ENCODE measurements around the gene FAM168B. TPM values are rescaled to one million over a fixed set of nuclear protein-coding genes. Genes with fewer than 3 reads are reported as not detected.

FAM168B gene
- total RNA-seq, 1 experiment from 2014 or later = 111 TPM

DNA sequence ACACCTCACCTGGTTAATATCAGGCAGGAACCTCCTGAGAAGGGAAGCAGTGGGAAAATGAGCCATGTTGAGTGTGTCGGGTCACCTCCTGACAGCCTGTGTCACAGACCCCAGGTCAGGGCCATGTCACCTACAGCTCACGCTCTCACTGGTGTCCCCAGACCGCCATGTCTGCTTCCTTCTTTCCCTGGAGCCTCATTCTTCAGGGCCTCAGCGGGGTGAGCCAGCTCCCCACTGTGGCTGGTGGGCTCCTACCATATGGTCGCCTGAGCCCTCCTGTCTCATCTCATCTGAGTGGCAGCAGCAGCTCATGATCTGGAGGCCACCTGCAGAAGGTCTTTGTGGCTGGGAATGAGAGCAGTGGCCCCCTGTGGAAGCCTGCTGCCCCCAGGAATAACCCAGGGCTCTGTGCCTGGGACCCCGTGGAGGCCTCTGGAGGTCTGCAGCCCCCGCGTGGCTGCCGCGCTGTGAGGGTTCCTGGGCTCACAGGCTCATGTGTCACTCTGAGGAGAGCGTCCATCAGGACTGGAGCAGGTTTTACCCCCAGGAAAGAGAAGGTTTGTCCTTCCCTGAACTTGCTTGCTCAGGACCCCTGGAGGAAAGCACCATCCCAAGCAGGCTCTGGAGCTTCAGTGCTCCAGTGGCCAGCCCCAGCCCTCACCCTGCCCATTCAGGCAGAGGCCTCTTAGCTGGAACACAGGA is 56.4 kb downstream of the FAM168B start:
- no peak overlapping the region for H3K27ac Mint-ChIP-seq (ENCODE audit: unreplicated experiment)
- TF ChIP-seq, protein P1, sequence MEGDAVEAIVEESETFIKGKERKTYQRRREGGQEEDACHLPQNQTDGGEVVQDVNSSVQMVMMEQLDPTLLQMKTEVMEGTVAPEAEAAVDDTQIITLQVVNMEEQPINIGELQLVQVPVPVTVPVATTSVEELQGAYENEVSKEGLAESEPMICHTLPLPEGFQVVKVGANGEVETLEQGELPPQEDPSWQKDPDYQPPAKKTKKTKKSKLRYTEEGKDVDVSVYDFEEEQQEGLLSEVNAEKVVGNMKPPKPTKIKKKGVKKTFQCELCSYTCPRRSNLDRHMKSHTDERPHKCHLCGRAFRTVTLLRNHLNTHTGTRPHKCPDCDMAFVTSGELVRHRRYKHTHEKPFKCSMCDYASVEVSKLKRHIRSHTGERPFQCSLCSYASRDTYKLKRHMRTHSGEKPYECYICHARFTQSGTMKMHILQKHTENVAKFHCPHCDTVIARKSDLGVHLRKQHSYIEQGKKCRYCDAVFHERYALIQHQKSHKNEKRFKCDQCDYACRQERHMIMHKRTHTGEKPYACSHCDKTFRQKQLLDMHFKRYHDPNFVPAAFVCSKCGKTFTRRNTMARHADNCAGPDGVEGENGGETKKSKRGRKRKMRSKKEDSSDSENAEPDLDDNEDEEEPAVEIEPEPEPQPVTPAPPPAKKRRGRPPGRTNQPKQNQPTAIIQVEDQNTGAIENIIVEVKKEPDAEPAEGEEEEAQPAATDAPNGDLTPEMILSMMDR (IDR thresholded peaks at IDR 0.05; ENCODE audit: unreplicated experiment) = no peak
- H3K27me3 Mint-ChIP-seq (ENCODE audit: unreplicated experiment) = no peaks in the 10 kb centered on the region
- BruUV-seq (replicated peaks) = no TSS peak
- no peak overlapping the region for H3K4me3 Mint-ChIP-seq (ENCODE audit: low read depth, unreplicated experiment)
- no peaks in the 10 kb centered on the region for H3K9me3 Mint-ChIP-seq (ENCODE audit: low read depth, unreplicated experiment)
- no peak for DNase-seq
- H3K4me1 Mint-ChIP-seq (ENCODE audit: low read depth, unreplicated experiment) = no peaks in the 10 kb centered on the region
- CTCF ChIA-PET = no interaction called here
- H3K36me3 Mint-ChIP-seq (ENCODE audit: insufficient read depth, unreplicated experiment) = peaks cover 5% of the 10 kb centered on the region
- intact Hi-C loops (cut with micrococcal nuclease; ENCODE audit: unreplicated experiment) = no loop called here

DNA sequence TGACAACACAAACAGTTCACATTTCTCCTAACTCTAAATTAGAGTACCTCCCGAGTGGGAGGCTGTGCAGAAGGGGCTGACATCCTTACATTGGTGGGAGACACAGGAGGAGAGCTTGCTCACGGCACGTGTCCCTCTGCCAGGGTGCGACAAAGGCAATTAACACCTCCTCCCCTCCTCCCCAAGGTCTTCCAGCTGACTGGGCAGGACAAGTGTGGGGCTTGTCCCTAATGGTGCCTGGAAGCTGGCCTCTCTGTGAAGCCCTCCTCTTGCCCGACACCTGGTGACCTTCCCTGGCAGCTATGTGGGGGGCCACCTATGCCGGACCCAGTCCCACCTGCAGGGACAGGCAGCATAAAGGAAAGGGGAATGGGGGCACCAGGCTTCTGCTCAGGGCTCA is 57.0 kb downstream of the FAM168B start:
- no peak for DNase-seq
- Mint-ChIP-seq H3K4me3 (ENCODE audit: low read depth, unreplicated experiment) (no peak overlapping the region), H3K27ac (ENCODE audit: unreplicated experiment) (no peak overlapping the region), H3K4me1 (ENCODE audit: low read depth, unreplicated experiment) (no peaks in the 10 kb centered on the region), H3K36me3 (ENCODE audit: insufficient read depth, unreplicated experiment) (peaks cover 5% of the 10 kb centered on the region), H3K9me3 (ENCODE audit: low read depth, unreplicated experiment) (no peaks in the 10 kb centered on the region), H3K27me3 (ENCODE audit: unreplicated experiment) (no peaks in the 10 kb centered on the region)
- TF ChIP-seq, protein P1 (IDR thresholded peaks at IDR 0.05; ENCODE audit: unreplicated experiment) = no peak
- intact Hi-C loops (cut with micrococcal nuclease; ENCODE audit: unreplicated experiment) = no loop called here
- no TSS peak for BruUV-seq (replicated peaks)
- CTCF ChIA-PET = no interaction called here

DNA sequence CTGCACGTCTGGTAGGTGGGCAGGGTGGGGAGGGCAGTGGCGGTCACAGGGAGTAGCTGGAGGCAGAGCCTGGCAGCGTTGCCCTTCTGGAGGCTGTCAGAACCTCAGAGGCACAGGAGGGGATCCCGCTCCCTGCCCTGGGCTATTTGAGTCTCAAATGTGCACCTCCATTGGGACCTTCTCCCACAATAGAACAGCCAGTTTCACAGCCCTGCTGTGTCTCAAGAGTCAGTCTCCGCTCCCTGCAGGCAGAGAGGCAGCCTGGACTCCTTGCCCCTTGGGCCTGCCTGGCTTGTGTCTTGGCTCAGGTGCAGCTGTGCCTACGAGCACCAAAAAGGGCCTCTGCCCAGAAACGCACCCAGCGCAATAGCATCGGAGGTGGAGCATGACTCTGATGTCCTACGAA is 57.4 kb downstream of the FAM168B start:
- Mint-ChIP-seq H3K4me1 (ENCODE audit: low read depth, unreplicated experiment) (no peaks in the 10 kb centered on the region), H3K27me3 (ENCODE audit: unreplicated experiment) (no peaks in the 10 kb centered on the region), H3K9me3 (ENCODE audit: low read depth, unreplicated experiment) (no peaks in the 10 kb centered on the region), H3K4me3 (ENCODE audit: low read depth, unreplicated experiment) (no peak overlapping the region), H3K27ac (ENCODE audit: unreplicated experiment) (no peak overlapping the region), H3K36me3 (ENCODE audit: insufficient read depth, unreplicated experiment) (peaks cover 5% of the 10 kb centered on the region)
- TF ChIP-seq, protein P1 (IDR thresholded peaks at IDR 0.05; ENCODE audit: unreplicated experiment) = no peak
- BruUV-seq (replicated peaks) = no TSS peak
- CTCF ChIA-PET = no interaction called here
- intact Hi-C loops (cut with micrococcal nuclease; ENCODE audit: unreplicated experiment) = no loop called here
- DNase-seq = no peak

- CTCF ChIA-PET = no interaction called here
- Mint-ChIP-seq H3K27ac (ENCODE audit: unreplicated experiment) (no peak overlapping the region), H3K36me3 (ENCODE audit: insufficient read depth, unreplicated experiment) (peaks cover 5% of the 10 kb centered on the region), H3K27me3 (ENCODE audit: unreplicated experiment) (no peaks in the 10 kb centered on the region), H3K9me3 (ENCODE audit: low read depth, unreplicated experiment) (no peaks in the 10 kb centered on the region), H3K4me1 (ENCODE audit: low read depth, unreplicated experiment) (no peaks in the 10 kb centered on the region), H3K4me3 (ENCODE audit: low read depth, unreplicated experiment) (no peak overlapping the region)
- BruUV-seq (replicated peaks) = no TSS peak
- TF ChIP-seq, protein P1 (IDR thresholded peaks at IDR 0.05; ENCODE audit: unreplicated experiment) = no peak
- intact Hi-C loops (cut with micrococcal nuclease; ENCODE audit: unreplicated experiment) = no loop called here
- no peak for DNase-seq
These were observed 58.0 kb downstream of the FAM168B start for GRCh38 chr2:131035112-131035825.
